ENCODE data around the gene DCDC1.

DNA sequence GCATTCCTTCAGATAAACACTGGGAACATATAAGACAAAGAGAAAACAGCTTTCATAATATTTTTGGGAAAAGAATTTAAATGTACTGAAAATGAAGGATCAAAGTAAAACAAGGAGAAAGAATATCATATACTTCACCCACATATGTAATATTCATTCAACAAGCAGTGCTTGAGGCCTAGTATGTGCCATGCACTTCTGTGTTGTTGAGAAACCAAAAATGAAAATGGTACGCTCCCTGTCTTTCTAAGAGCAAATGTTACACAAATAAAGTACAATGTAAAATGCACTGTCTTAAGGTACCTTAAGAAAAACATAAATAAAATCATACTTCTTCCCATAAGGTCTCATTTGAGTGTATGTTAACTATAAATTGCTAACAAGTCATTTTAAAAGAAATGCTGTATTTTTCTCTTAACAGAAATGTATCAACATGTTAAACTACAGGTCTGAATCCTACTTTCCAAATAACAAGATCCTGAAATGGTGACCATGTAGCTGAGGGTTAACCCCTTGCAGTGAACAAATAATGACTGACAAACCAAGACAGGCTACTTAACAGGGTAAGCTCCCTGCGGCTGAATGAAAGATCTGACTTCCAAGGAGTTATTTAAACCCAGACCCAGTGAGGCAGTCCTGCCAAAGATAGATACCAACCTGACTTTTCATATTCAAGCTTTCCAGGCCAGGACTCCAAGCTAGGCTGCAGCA is 377.6 kb downstream of the DCDC1 start:
- TF ChIP-seq, protein P1, sequence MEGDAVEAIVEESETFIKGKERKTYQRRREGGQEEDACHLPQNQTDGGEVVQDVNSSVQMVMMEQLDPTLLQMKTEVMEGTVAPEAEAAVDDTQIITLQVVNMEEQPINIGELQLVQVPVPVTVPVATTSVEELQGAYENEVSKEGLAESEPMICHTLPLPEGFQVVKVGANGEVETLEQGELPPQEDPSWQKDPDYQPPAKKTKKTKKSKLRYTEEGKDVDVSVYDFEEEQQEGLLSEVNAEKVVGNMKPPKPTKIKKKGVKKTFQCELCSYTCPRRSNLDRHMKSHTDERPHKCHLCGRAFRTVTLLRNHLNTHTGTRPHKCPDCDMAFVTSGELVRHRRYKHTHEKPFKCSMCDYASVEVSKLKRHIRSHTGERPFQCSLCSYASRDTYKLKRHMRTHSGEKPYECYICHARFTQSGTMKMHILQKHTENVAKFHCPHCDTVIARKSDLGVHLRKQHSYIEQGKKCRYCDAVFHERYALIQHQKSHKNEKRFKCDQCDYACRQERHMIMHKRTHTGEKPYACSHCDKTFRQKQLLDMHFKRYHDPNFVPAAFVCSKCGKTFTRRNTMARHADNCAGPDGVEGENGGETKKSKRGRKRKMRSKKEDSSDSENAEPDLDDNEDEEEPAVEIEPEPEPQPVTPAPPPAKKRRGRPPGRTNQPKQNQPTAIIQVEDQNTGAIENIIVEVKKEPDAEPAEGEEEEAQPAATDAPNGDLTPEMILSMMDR (conservative IDR thresholded peaks at IDR 0.05): no peak
- no peak for TF ChIP-seq EZH2 (IDR thresholded peaks at IDR 0.05; ENCODE audit: low read depth)
